HEK293 (cell line): ENCODE results near the gene DUSP22.

ENCODE experiments used
- TCF7L2 ChIP-seq: IDR thresholded peaks from 2 replicates; pipeline ENCODE4 v1.6.1; 2011; ENCODE audit warnings: low read depth, mild to moderate bottlenecking, inconsistent platforms, low read length, moderate library complexity, borderline replicate concordance
- YY1 ChIP-seq: fragments of 450-650 bp; formaldehyde crosslinking; IDR thresholded peaks from 2 replicates; pipeline ENCODE4 v1.5.1; 2018; ENCODE audit warnings: missing biosample characterization, missing genetic modification characterization
- ZBTB1 ChIP-seq: fragments of 450-650 bp; formaldehyde crosslinking; IDR thresholded peaks from 2 replicates; pipeline ENCODE4 v1.5.1; 2016; ENCODE audit warnings: missing biosample characterization, missing genetic modification characterization
- ZNF2 ChIP-seq: fragments of 450-650 bp; formaldehyde crosslinking; IDR thresholded peaks from 2 replicates; pipeline ENCODE4 v1.5.1; 2016; ENCODE audit warnings: missing biosample characterization, missing genetic modification characterization
- ZNF221 ChIP-seq: fragments of 450-650 bp; formaldehyde crosslinking; IDR thresholded peaks from 2 replicates; pipeline ENCODE4 v1.5.1; 2017; ENCODE audit warnings: missing biosample characterization, missing genetic modification characterization, borderline replicate concordance
- ZNF274 ChIP-seq, 2 experiments: fragments of 200-500 bp in 1 of 2; fragments of 450-650 bp in 1 of 2; sonication (Bioruptor generic) in 1 of 2; formaldehyde crosslinking in 1 of 2; IDR thresholded peaks; 2 replicates each; pipeline versions ENCODE4 v1.5.1 to v1.6.1; 2014 to 2016; ENCODE audit warnings: borderline replicate concordance in 1 of 2, inconsistent platforms in 1 of 2, low read length in 1 of 2, missing biosample characterization in 1 of 2, missing genetic modification characterization in 1 of 2
- ZNF571 ChIP-seq: fragments of 450-650 bp; formaldehyde crosslinking; IDR thresholded peaks from 2 replicates; pipeline ENCODE4 v1.5.0; 2017; ENCODE audit warnings: missing biosample characterization, missing genetic modification characterization
- TF ChIP-seq, protein P1 (sequence below): fragments of 450-650 bp; formaldehyde crosslinking; IDR thresholded peaks from 2 replicates; pipeline ENCODE4 v1.5.1; 2016; ENCODE audit warnings: missing biosample characterization, missing genetic modification characterization

DNA sequence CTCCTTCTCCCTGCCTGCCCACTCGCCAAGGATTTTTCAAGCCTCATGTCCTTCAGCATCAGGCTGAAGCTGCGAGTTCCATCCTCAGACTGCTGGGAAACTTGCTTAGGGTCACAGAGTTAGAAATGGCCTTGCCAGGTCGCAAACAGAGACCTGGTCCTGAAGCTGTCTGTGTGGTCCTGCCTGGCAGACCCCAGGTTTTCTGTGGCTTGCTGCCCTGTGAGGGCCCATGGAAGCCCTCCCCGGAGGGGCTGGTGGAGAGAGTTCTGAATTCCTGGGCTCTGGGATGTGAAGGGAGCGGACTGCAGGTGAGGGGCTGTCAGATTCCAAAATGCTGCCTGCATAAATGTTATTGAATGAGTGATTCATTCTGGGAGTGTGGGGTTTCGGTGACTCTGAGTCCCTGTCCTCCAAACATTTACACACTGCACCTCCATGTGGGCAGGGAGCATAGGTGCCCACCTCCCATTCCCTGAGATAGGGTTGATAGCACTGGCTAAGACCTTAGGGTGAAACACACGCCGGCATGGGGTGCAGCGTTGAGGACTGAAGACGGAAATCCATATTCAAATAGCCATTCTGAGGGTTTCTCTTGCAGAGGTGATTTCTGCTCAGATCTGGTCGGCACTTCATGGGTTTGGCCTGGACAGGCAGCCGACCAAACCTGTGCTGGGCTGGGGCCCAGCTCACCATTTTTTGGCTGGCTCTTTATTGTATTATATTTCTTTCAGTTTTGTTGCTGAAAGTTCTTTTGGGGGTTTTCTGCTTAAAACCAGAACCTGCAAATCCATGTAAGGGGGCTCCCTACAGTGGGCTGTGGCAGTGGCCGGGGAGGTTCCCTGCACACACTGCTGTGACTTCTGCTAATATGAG, 77.5 kb downstream of the DUSP22 start:
- TF ChIP-seq, protein P1, sequence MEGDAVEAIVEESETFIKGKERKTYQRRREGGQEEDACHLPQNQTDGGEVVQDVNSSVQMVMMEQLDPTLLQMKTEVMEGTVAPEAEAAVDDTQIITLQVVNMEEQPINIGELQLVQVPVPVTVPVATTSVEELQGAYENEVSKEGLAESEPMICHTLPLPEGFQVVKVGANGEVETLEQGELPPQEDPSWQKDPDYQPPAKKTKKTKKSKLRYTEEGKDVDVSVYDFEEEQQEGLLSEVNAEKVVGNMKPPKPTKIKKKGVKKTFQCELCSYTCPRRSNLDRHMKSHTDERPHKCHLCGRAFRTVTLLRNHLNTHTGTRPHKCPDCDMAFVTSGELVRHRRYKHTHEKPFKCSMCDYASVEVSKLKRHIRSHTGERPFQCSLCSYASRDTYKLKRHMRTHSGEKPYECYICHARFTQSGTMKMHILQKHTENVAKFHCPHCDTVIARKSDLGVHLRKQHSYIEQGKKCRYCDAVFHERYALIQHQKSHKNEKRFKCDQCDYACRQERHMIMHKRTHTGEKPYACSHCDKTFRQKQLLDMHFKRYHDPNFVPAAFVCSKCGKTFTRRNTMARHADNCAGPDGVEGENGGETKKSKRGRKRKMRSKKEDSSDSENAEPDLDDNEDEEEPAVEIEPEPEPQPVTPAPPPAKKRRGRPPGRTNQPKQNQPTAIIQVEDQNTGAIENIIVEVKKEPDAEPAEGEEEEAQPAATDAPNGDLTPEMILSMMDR, result no peak
- no peak for TF ChIP-seq ZBTB1
- no peak for TF ChIP-seq YY1 (tag by site-specific recombination)
- no peak for TF ChIP-seq ZNF2 (tag by site-specific recombination)
- TF ChIP-seq ZNF221, result no peak
- TF ChIP-seq ZNF274 (IDR thresholded peaks at IDR 0.05; ENCODE audit: low read length), result no peak
- TF ChIP-seq ZNF274 (tag by site-specific recombination; IDR thresholded peaks at IDR 0.05; ENCODE audit: borderline replicate concordance), result no peak
- TF ChIP-seq TCF7L2, result no peak
- no peak for TF ChIP-seq ZNF571 (tag by site-specific recombination)
